Measurements from ENCODE around the gene MED12.

The MED12 gene

DNA sequence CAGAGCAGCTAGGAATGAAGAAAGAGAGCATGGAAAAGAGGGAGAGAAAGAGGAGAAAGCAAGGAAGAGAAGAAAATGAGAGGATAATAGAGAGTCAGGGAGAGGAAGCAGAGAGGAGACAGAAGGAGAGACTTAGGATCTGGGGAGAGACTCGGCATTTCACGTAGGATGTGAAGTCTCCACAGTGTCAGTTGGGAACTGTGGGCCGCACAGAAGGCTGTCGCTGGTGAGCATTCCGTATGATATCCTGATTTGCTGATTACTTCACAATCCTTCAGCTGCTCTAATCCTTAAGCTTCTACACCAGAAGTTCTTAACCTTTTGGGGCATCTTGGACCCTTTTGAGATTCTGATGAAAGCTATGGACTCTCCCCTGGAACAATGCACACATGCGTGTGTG is 40.2 kb downstream of the MED12 start:
- Histone ChIP-seq H3K36me3 (ENCODE audit: control insufficient read depth in 1 of 2, insufficient read depth in 2 of 2, low read length in 2 of 2) (peaks cover 0 to 8% of the 10 kb centered on the region in 2 donors), H3K4me1 (ENCODE audit: control insufficient read depth in 1 of 2, insufficient read depth in 2 of 2, low read length in 2 of 2) (no peaks in the 10 kb centered on the region), H3K27ac (ENCODE audit: low read depth, low read length) (no peak overlapping the region), H3K9me3 (ENCODE audit: control insufficient read depth in 1 of 2, low read length in 2 of 2) (no peaks in the 10 kb centered on the region), H3K9ac (ENCODE audit: low read depth in 1 of 2, low read length in 2 of 2) (no peak overlapping the region), H3K27me3 (ENCODE audit: control insufficient read depth in 1 of 2, insufficient read depth in 2 of 2, low read length in 2 of 2) (no peaks in the 10 kb centered on the region), H3K4me3 (ENCODE audit: low read depth in 1 of 2, low read length in 2 of 2) (no peak overlapping the region)

DNA sequence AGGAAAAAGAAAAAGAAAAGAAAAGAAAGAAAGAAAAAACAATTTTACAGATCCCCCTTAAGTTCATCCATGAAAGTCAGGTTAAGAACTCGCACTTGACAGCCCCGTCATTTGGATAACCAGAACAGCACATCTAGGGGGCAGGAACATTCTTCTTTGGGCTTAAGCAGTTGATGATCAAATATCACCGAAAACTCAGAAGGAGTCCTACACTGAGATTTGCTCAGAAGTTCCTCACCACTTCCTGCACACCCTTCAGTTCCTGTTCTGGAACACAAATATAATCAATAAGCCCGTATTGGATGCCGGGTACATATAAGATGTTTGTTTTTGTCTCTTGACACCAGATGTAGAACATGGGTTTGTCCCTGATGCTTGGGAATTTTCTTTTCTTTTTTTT is 40.9 kb downstream of the MED12 start:
- H3K4me3 ChIP-seq (ENCODE audit: low read depth in 1 of 2, low read length in 2 of 2), result no peak overlapping the region
- peaks cover 0 to 11% of the 10 kb centered on the region in 2 donors for H3K36me3 ChIP-seq (ENCODE audit: control insufficient read depth in 1 of 2, insufficient read depth in 2 of 2, low read length in 2 of 2)
- no peaks in the 10 kb centered on the region for H3K9me3 ChIP-seq (ENCODE audit: control insufficient read depth in 1 of 2, low read length in 2 of 2)
- H3K27me3 ChIP-seq (ENCODE audit: control insufficient read depth in 1 of 2, insufficient read depth in 2 of 2, low read length in 2 of 2), result no peaks in the 10 kb centered on the region
- H3K9ac ChIP-seq (ENCODE audit: low read depth in 1 of 2, low read length in 2 of 2), result no peak overlapping the region
- no peak overlapping the region for H3K27ac ChIP-seq (ENCODE audit: low read depth, low read length)
- no peaks in the 10 kb centered on the region for H3K4me1 ChIP-seq (ENCODE audit: control insufficient read depth in 1 of 2, insufficient read depth in 2 of 2, low read length in 2 of 2)

DNA sequence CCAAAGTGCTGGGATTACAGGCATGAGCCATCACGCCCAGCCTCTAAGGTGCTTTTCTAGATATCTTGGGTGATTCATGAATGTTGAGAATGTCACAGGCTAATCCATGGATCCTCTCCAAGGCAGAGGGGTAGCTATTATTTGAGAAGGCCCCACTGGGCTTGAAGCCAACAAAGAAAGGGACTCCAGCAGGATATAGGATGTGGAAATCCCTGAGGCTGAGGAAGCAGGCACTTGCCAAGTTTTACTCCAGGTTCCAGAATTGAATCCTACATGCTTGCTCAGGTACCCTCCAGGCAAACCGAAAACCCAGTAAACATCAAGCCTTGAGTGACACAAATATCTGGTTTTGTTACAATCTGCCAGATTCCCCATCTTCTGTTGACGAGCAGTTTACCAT is 42.1 kb downstream of the MED12 start:
- H3K4me3 ChIP-seq (ENCODE audit: low read depth in 1 of 2, low read length in 2 of 2), result no peak overlapping the region
- no peaks in the 10 kb centered on the region for H3K27me3 ChIP-seq (ENCODE audit: control insufficient read depth in 1 of 2, insufficient read depth in 2 of 2, low read length in 2 of 2)
- H3K9ac ChIP-seq (ENCODE audit: low read depth in 1 of 2, low read length in 2 of 2), result no peak overlapping the region
- H3K27ac ChIP-seq (ENCODE audit: low read depth, low read length), result no peak overlapping the region
- H3K36me3 ChIP-seq (ENCODE audit: control insufficient read depth in 1 of 2, insufficient read depth in 2 of 2, low read length in 2 of 2), result peaks cover 0 to 11% of the 10 kb centered on the region in 2 donors
- H3K4me1 ChIP-seq (ENCODE audit: control insufficient read depth in 1 of 2, insufficient read depth in 2 of 2, low read length in 2 of 2), result no peaks in the 10 kb centered on the region
- H3K9me3 ChIP-seq (ENCODE audit: control insufficient read depth in 1 of 2, low read length in 2 of 2), result no peaks in the 10 kb centered on the region

DNA sequence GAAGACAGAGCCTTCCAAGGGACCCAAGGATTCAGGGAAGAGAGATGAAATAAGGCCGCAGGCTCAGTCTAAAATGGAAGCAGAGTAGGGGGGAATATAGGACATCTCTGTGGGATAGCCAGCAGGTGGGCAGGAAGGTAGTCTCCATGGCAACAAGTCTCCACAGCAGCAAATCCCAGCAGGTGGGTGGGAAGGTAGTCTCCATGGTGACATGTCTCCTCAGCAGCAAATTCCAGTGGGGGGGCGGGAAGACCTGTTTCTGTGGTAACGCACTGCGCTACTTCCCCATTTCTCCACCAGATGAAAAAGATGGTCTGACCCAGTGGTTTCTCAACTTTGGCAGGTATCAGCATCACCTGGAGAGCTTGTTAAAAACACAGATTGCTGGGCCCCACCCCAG is 44.6 kb downstream of the MED12 start:
- H3K9me3 ChIP-seq (ENCODE audit: control insufficient read depth in 1 of 2, low read length in 2 of 2), result no peaks in the 10 kb centered on the region
- H3K9ac ChIP-seq (ENCODE audit: low read depth in 1 of 2, low read length in 2 of 2), result no peak overlapping the region
- H3K4me3 ChIP-seq (ENCODE audit: low read depth in 1 of 2, low read length in 2 of 2), result no peak overlapping the region
- no peaks in the 10 kb centered on the region for H3K27me3 ChIP-seq (ENCODE audit: control insufficient read depth in 1 of 2, insufficient read depth in 2 of 2, low read length in 2 of 2)
- peaks cover 3 to 11% of the 10 kb centered on the region in 2 donors for H3K36me3 ChIP-seq (ENCODE audit: control insufficient read depth in 1 of 2, insufficient read depth in 2 of 2, low read length in 2 of 2)
- no peak overlapping the region for H3K27ac ChIP-seq (ENCODE audit: low read depth, low read length)
- H3K4me1 ChIP-seq (ENCODE audit: control insufficient read depth in 1 of 2, insufficient read depth in 2 of 2, low read length in 2 of 2), result no peaks in the 10 kb centered on the region

DNA sequence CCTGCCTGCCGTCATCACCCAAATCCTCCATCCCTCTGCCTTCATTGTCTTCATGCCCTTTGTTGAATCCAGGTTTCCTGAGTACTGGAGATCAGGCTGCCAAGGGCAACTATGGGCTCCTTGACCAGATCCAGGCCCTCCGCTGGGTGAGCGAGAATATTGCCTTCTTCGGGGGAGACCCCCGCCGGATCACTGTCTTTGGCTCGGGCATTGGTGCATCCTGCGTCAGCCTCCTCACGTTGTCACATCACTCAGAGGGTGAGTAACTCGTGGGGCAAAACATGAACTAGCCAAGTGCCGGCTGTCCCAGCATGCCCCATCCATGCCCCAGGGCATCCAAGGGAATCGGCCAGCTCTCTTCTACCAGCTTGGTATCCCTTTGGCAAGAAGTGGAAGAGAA is 45.7 kb downstream of the MED12 start:
- H3K9ac ChIP-seq (ENCODE audit: low read depth in 1 of 2, low read length in 2 of 2), result no peak overlapping the region
- H3K27me3 ChIP-seq (ENCODE audit: control insufficient read depth in 1 of 2, insufficient read depth in 2 of 2, low read length in 2 of 2), result no peaks in the 10 kb centered on the region
- no peak overlapping the region for H3K27ac ChIP-seq (ENCODE audit: low read depth, low read length)
- H3K9me3 ChIP-seq (ENCODE audit: control insufficient read depth in 1 of 2, low read length in 2 of 2), result no peaks in the 10 kb centered on the region
- no peak overlapping the region for H3K4me3 ChIP-seq (ENCODE audit: low read depth in 1 of 2, low read length in 2 of 2)
- H3K4me1 ChIP-seq (ENCODE audit: control insufficient read depth in 1 of 2, insufficient read depth in 2 of 2, low read length in 2 of 2), result no peaks in the 10 kb centered on the region
- peaks cover 3 to 11% of the 10 kb centered on the region in 2 donors for H3K36me3 ChIP-seq (ENCODE audit: control insufficient read depth in 1 of 2, insufficient read depth in 2 of 2, low read length in 2 of 2)

DNA sequence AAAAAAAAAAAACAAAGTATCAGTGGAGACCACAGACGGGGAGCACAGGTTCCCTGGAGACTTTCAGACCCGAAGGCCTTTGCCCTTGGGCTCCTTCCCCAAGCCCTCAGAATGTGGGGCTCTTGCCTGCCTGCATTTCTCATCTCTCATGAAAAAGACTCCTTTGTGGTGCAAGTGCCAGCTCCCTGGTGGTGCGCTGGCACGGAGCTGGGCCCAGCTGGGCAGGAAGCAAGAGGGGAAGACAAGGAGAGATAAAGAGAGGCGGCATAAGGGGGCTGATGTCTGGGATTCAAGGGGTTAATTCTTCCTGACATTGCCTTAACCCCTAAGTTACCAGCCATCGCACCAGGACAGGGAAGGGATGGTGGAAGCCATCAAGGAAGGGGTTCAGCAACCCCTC is 48.1 kb downstream of the MED12 start:
- H3K27me3 ChIP-seq (ENCODE audit: control insufficient read depth in 1 of 2, insufficient read depth in 2 of 2, low read length in 2 of 2), result no peaks in the 10 kb centered on the region
- no peaks in the 10 kb centered on the region for H3K4me1 ChIP-seq (ENCODE audit: control insufficient read depth in 1 of 2, insufficient read depth in 2 of 2, low read length in 2 of 2)
- no peak overlapping the region for H3K9ac ChIP-seq (ENCODE audit: low read depth in 1 of 2, low read length in 2 of 2)
- no peak overlapping the region for H3K4me3 ChIP-seq (ENCODE audit: low read depth in 1 of 2, low read length in 2 of 2)
- no peaks in the 10 kb centered on the region for H3K9me3 ChIP-seq (ENCODE audit: control insufficient read depth in 1 of 2, low read length in 2 of 2)
- peaks cover 3 to 11% of the 10 kb centered on the region in 2 donors for H3K36me3 ChIP-seq (ENCODE audit: control insufficient read depth in 1 of 2, insufficient read depth in 2 of 2, low read length in 2 of 2)
- no peak overlapping the region for H3K27ac ChIP-seq (ENCODE audit: low read depth, low read length)

DNA sequence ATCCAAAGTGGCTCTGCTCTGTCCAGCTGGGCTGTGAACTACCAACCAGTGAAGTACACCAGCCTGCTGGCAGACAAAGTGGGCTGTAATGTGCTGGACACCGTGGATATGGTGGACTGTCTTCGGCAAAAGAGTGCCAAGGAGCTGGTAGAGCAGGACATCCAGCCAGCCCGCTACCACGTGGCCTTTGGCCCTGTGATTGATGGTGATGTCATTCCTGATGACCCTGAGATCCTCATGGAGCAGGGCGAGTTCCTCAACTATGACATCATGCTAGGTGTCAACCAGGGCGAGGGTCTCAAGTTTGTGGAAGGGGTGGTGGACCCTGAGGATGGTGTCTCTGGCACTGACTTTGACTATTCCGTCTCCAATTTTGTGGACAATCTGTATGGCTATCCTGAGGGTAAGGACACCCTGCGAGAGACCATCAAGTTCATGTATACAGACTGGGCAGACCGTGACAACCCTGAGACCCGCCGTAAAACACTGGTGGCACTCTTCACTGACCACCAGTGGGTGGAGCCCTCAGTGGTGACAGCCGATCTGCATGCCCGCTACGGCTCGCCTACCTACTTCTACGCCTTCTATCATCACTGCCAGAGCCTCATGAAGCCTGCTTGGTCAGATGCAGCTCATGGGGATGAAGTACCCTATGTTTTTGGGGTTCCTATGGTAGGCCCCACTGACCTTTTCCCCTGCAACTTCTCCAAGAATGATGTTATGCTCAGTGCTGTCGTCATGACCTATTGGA is 48.8 kb downstream of the MED12 start:
- no peaks in the 10 kb centered on the region for H3K27me3 ChIP-seq (ENCODE audit: control insufficient read depth in 1 of 2, insufficient read depth in 2 of 2, low read length in 2 of 2)
- H3K36me3 ChIP-seq (ENCODE audit: control insufficient read depth in 1 of 2, insufficient read depth in 2 of 2, low read length in 2 of 2), result peaks cover 3 to 11% of the 10 kb centered on the region in 2 donors
- H3K4me1 ChIP-seq (ENCODE audit: control insufficient read depth in 1 of 2, insufficient read depth in 2 of 2, low read length in 2 of 2), result no peaks in the 10 kb centered on the region
- no peak overlapping the region for H3K9ac ChIP-seq (ENCODE audit: low read depth in 1 of 2, low read length in 2 of 2)
- H3K27ac ChIP-seq (ENCODE audit: low read depth, low read length), result no peak overlapping the region
- no peak overlapping the region for H3K4me3 ChIP-seq (ENCODE audit: low read depth in 1 of 2, low read length in 2 of 2)
- no peaks in the 10 kb centered on the region for H3K9me3 ChIP-seq (ENCODE audit: control insufficient read depth in 1 of 2, low read length in 2 of 2)

DNA sequence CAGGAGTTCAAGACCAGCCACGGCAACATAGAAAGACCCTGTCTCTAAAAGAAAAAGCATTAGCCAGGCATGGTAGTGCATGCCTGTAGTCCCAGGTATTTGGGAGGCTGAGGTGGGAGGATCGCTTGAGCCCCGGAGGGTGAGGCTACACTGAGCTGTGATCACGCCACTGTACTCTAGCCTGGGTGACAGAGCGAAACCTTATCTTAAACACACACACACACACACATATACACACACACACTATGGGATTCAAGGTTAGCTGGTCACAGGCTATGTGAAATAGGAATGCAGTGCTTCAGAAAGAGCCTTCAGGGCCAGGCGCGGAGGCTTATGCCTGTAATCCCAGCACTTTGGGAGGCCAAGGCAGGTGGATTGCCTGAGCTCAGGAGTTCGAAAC is 49.7 kb downstream of the MED12 start:
- no peaks in the 10 kb centered on the region for H3K4me1 ChIP-seq (ENCODE audit: control insufficient read depth in 1 of 2, insufficient read depth in 2 of 2, low read length in 2 of 2)
- no peak overlapping the region for H3K27ac ChIP-seq (ENCODE audit: low read depth, low read length)
- H3K27me3 ChIP-seq (ENCODE audit: control insufficient read depth in 1 of 2, insufficient read depth in 2 of 2, low read length in 2 of 2), result no peaks in the 10 kb centered on the region
- no peaks in the 10 kb centered on the region for H3K9me3 ChIP-seq (ENCODE audit: control insufficient read depth in 1 of 2, low read length in 2 of 2)
- H3K9ac ChIP-seq (ENCODE audit: low read depth in 1 of 2, low read length in 2 of 2), result no peak overlapping the region
- H3K4me3 ChIP-seq (ENCODE audit: low read depth in 1 of 2, low read length in 2 of 2), result no peak overlapping the region
- peaks cover 3 to 6% of the 10 kb centered on the region in 2 donors for H3K36me3 ChIP-seq (ENCODE audit: control insufficient read depth in 1 of 2, insufficient read depth in 2 of 2, low read length in 2 of 2)

DNA sequence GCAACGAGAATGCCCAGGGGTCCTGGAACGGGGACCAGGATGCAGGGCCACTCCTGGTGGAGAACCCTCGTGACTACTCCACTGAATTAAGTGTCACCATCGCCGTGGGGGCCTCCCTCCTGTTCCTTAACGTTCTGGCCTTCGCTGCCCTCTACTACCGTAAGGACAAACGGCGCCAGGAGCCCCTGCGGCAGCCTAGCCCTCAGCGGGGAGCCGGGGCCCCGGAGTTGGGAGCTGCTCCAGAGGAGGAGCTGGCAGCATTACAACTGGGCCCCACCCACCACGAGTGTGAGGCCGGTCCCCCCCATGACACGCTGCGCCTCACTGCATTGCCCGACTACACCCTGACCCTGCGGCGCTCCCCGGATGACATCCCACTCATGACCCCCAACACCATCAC is 51.2 kb downstream of the MED12 start:
- Histone ChIP-seq H3K4me3 (ENCODE audit: low read depth in 1 of 2, low read length in 2 of 2) (no peak overlapping the region), H3K36me3 (ENCODE audit: control insufficient read depth in 1 of 2, insufficient read depth in 2 of 2, low read length in 2 of 2) (peaks cover 3% of the 10 kb centered on the region in 2 donors), H3K9ac (ENCODE audit: low read depth in 1 of 2, low read length in 2 of 2) (no peak overlapping the region), H3K9me3 (ENCODE audit: control insufficient read depth in 1 of 2, low read length in 2 of 2) (no peaks in the 10 kb centered on the region), H3K27me3 (ENCODE audit: control insufficient read depth in 1 of 2, insufficient read depth in 2 of 2, low read length in 2 of 2) (no peaks in the 10 kb centered on the region), H3K27ac (ENCODE audit: low read depth, low read length) (no peak overlapping the region), H3K4me1 (ENCODE audit: control insufficient read depth in 1 of 2, insufficient read depth in 2 of 2, low read length in 2 of 2) (no peaks in the 10 kb centered on the region)

DNA sequence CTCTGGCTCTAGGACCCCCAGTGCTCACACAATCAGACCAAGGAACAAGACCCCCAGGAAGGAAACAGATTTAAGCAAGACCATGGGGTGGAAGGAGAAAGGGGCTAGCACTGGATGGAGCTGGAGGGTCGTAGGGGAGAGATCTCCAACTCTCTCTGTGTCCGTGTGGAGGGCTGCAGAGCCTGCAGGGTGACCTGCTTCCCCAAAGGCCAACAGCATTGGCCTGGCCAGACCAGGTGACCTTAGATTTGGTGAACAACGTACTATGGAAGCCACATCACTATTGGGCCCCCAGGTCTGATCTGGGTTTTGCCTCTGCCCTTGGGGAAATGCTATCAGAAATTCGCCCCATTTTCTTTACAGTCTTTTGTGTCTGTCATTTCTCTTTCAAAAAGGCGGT is 52.3 kb downstream of the MED12 start:
- Histone ChIP-seq H3K9ac (ENCODE audit: low read depth in 1 of 2, low read length in 2 of 2) (no peak overlapping the region), H3K36me3 (ENCODE audit: control insufficient read depth in 1 of 2, insufficient read depth in 2 of 2, low read length in 2 of 2) (peaks cover 3% of the 10 kb centered on the region in 2 donors), H3K4me1 (ENCODE audit: control insufficient read depth in 1 of 2, insufficient read depth in 2 of 2, low read length in 2 of 2) (no peaks in the 10 kb centered on the region), H3K27me3 (ENCODE audit: control insufficient read depth in 1 of 2, insufficient read depth in 2 of 2, low read length in 2 of 2) (no peaks in the 10 kb centered on the region), H3K9me3 (ENCODE audit: control insufficient read depth in 1 of 2, low read length in 2 of 2) (no peaks in the 10 kb centered on the region), H3K27ac (ENCODE audit: low read depth, low read length) (no peak overlapping the region), H3K4me3 (ENCODE audit: low read depth in 1 of 2, low read length in 2 of 2) (no peak overlapping the region)
